ENCODE results near the gene ACADL. TPM values are rescaled to one million over a fixed set of nuclear protein-coding genes. Genes with fewer than 3 reads are reported as not detected.

ACADL gene
- total RNA-seq, 1 experiment from 2014 or later: not detected

DNA sequence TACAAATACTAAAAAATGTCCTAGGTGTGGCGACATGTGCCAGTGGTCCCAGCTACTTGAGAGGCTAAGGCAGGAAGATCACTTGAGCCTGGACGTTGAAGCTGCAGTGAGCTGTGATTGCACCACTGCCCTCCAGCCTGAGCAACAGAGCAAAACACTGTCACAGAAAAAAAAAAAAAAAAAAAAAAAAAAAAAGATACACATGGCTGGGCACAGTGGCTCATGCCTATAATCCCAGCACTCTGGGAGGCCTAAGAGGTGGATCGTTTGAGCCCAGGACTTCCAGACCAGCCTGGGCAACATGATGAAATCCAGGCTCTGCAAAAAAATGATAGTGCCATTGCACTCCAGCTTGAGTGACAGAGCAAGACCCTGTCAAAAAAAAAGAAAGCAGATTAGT lies 67.7 kb downstream of the ACADL start:
- Histone ChIP-seq H4K20me1 (ENCODE audit: insufficient read depth) (no peaks in the 10 kb centered on the region), H3K27me3 (ENCODE audit: insufficient read depth, low read length) (no peaks in the 10 kb centered on the region), H2AFZ (ENCODE audit: low read depth, low read length, poor library complexity, severe bottlenecking) (no peak overlapping the region), H3K4me2 (ENCODE audit: low read length) (no peak overlapping the region), H3K9me2 (ENCODE audit: insufficient read depth) (no peaks in the 10 kb centered on the region), H3K27ac (ENCODE audit: low read depth, low read length) (no peak overlapping the region), H3K4me3 (replicated peaks in 1 of 2; ENCODE audit: low read depth in 1 of 2, low read length in 2 of 2) (no peak overlapping the region), H3K79me2 (ENCODE audit: insufficient read depth, low read length) (no peaks in the 10 kb centered on the region), H3K4me1 (ENCODE audit: control insufficient read depth in 1 of 2, insufficient read depth in 2 of 2, low read length in 2 of 2) (no peaks in the 10 kb centered on the region), H3K36me3 (ENCODE audit: control insufficient read depth in 1 of 2, insufficient read depth in 2 of 2, low read length in 2 of 2) (no peaks in the 10 kb centered on the region), H3K9ac (ENCODE audit: low read length) (no peak overlapping the region), H3K9me3 (ENCODE audit: control insufficient read depth in 1 of 2, insufficient read depth in 1 of 2, low read depth in 1 of 2, low read length in 2 of 2) (no peaks in the 10 kb centered on the region)
- ChIA-PET RAD21 (ENCODE audit: low non-redundant PET in 1 of 2, low total read pairs in 2 of 2, uncharacterized antibody in 2 of 2, unreplicated experiment in 2 of 2) (interaction anchor here in 1 of 2 experiments (0.7 kb wide), 1 partner anchor 170 kb away, joined by 3 read pairs; no protein-coding TSS in a partner anchor), POLR2A (no interaction called here), CTCF (no interaction called here)
- TF ChIP-seq EZH2phosphoT487 (IDR thresholded peaks at IDR 0.05; ENCODE audit: borderline replicate concordance) (no peak), CBX3 (IDR thresholded peaks at IDR 0.05; ENCODE audit: low read depth) (no peak), FOSL1 (IDR thresholded peaks at IDR 0.05; ENCODE audit: low read depth) (no peak), ZFX (IDR thresholded peaks at IDR 0.05) (no peak)
- TF ChIP-seq, protein P1, sequence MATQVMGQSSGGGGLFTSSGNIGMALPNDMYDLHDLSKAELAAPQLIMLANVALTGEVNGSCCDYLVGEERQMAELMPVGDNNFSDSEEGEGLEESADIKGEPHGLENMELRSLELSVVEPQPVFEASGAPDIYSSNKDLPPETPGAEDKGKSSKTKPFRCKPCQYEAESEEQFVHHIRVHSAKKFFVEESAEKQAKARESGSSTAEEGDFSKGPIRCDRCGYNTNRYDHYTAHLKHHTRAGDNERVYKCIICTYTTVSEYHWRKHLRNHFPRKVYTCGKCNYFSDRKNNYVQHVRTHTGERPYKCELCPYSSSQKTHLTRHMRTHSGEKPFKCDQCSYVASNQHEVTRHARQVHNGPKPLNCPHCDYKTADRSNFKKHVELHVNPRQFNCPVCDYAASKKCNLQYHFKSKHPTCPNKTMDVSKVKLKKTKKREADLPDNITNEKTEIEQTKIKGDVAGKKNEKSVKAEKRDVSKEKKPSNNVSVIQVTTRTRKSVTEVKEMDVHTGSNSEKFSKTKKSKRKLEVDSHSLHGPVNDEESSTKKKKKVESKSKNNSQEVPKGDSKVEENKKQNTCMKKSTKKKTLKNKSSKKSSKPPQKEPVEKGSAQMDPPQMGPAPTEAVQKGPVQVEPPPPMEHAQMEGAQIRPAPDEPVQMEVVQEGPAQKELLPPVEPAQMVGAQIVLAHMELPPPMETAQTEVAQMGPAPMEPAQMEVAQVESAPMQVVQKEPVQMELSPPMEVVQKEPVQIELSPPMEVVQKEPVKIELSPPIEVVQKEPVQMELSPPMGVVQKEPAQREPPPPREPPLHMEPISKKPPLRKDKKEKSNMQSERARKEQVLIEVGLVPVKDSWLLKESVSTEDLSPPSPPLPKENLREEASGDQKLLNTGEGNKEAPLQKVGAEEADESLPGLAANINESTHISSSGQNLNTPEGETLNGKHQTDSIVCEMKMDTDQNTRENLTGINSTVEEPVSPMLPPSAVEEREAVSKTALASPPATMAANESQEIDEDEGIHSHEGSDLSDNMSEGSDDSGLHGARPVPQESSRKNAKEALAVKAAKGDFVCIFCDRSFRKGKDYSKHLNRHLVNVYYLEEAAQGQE (IDR thresholded peaks at IDR 0.05; ENCODE audit: low read depth): no peak
- no peak for ATAC-seq
- intact Hi-C loops (cut with micrococcal nuclease): no loop called here
- DNase-seq (ENCODE audit: low read depth, low spot score): no peak
- BruUV-seq (replicated peaks): no TSS peak

DNA sequence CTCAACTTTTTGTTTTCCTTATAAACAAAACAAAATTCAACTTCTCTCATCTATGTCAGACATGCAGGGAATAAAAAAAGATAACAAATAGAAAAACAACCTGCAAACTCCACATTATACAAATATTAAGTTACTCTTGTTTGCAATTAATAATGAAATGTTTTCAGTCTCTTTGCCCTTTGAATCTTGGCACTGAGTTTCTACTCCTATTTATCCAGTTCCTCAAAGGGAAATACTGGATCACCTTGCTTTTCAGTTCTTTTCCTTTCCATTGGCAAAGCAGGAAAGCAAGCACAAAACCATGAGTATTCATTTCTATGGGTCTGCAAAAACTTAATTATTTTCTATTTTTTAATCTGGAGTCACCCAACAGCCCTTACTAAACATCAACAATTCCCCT lies 77.6 kb downstream of the ACADL start:
- no peak overlapping the region for H2AFZ ChIP-seq (ENCODE audit: low read depth, low read length, poor library complexity, severe bottlenecking)
- H3K36me3 ChIP-seq (ENCODE audit: control insufficient read depth in 1 of 2, insufficient read depth in 2 of 2, low read length in 2 of 2): no peaks in the 10 kb centered on the region
- H3K79me2 ChIP-seq (ENCODE audit: insufficient read depth, low read length): no peaks in the 10 kb centered on the region
- H3K4me3 ChIP-seq (replicated peaks in 1 of 2; ENCODE audit: low read depth in 1 of 2, low read length in 2 of 2): no peak overlapping the region
- no peak for DNase-seq (ENCODE audit: low read depth, low spot score)
- H3K4me2 ChIP-seq (ENCODE audit: low read length): no peak overlapping the region
- ChIA-PET POLR2A (no interaction called here), CTCF (no interaction called here), RAD21 (ENCODE audit: low non-redundant PET in 1 of 2, low total read pairs in 2 of 2, uncharacterized antibody in 2 of 2, unreplicated experiment in 2 of 2) (no interaction called here)
- H3K9ac ChIP-seq (ENCODE audit: low read length): no peak overlapping the region
- no peaks in the 10 kb centered on the region for H3K4me1 ChIP-seq (ENCODE audit: control insufficient read depth in 1 of 2, insufficient read depth in 2 of 2, low read length in 2 of 2)
- no peak for TF ChIP-seq TCF7L2 (IDR thresholded peaks at IDR 0.05; ENCODE audit: borderline replicate concordance, extremely low read depth, insufficient read depth, insufficient read length)
- TF ChIP-seq FOSL1 (IDR thresholded peaks at IDR 0.05; ENCODE audit: low read depth): no peak
- TF ChIP-seq, protein P2, sequence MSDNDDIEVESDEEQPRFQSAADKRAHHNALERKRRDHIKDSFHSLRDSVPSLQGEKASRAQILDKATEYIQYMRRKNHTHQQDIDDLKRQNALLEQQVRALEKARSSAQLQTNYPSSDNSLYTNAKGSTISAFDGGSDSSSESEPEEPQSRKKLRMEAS (IDR thresholded peaks at IDR 0.05): no peak
- no peak overlapping the region for H3K27ac ChIP-seq (ENCODE audit: low read depth, low read length)
- H3K9me2 ChIP-seq (ENCODE audit: insufficient read depth): no peaks in the 10 kb centered on the region
- no peaks in the 10 kb centered on the region for H3K9me3 ChIP-seq (ENCODE audit: control insufficient read depth in 1 of 2, insufficient read depth in 1 of 2, low read depth in 1 of 2, low read length in 2 of 2)
- no TSS peak for BruUV-seq (replicated peaks)
- H3K27me3 ChIP-seq (ENCODE audit: insufficient read depth, low read length): no peaks in the 10 kb centered on the region
- ATAC-seq: no peak
- H4K20me1 ChIP-seq (ENCODE audit: insufficient read depth): no peaks in the 10 kb centered on the region
- intact Hi-C loops (cut with micrococcal nuclease): no loop called here

Other genes starting within 250 kb of the ACADL start
- gene RPE, start 222.8 kb downstream of the ACADL start, total RNA-seq (2021; ENCODE audit: unreplicated experiment): 67.6 TPM
- 6.7 TPM for gene KANSL1L, start 54.0 kb downstream of the ACADL start, total RNA-seq (2021; ENCODE audit: unreplicated experiment)
- not detected for gene MYL1, start 89.7 kb upstream of the ACADL start, total RNA-seq (2021; ENCODE audit: unreplicated experiment)

Measured in HCT116 (cell line).